ENCODE measurements around the gene CACNA1I. TPM values are rescaled to one million over a fixed set of nuclear protein-coding genes. Genes with fewer than 3 reads are reported as not detected.

Gene CACNA1I
- total RNA-seq, 1 experiment from 2014 or later: 0.15 TPM

DNA sequence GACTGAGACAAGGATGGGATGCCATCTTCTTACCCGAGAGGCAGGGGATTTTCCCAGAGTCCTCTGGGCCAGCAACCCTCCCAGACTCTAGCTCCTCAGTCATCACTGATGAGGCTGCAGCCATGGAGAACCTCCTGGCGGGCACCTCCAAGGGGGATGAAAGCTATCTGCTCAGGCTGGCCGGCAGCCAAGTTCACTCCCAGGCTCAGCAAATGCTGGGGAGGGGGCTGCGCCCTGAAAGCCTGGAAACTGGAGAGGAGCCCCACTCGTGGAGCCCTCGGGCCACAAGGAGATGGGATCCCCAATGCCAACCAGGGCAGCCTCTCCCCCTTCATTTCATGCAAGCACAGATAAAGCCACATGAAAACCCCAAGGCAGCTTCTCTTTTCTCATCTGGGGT is 75.0 kb downstream of the CACNA1I start (continued):
- no peak for TF ChIP-seq TCF7L2 (IDR thresholded peaks at IDR 0.05; ENCODE audit: borderline replicate concordance, extremely low read depth, insufficient read depth, insufficient read length)
- no peak for TF ChIP-seq ZNF274 (IDR thresholded peaks at IDR 0.05; ENCODE audit: low read depth, low read length)
- TF ChIP-seq EZH2phosphoT487 (IDR thresholded peaks at IDR 0.05; ENCODE audit: borderline replicate concordance): no peak
- TF ChIP-seq SRF (IDR thresholded peaks at IDR 0.05; ENCODE audit: low read depth): no peak

GRCh38 chr22:39646398-39647063 is 76.0 kb downstream of the CACNA1I start:
- H2AFZ ChIP-seq (ENCODE audit: low read depth, low read length, poor library complexity, severe bottlenecking): no peak overlapping the region
- ATAC-seq (no peak), DNase-seq (ENCODE audit: low read depth, low spot score) (no peak)
- ChIA-PET CTCF (no interaction called here), RAD21 (ENCODE audit: low non-redundant PET in 1 of 2, low total read pairs in 2 of 2, uncharacterized antibody in 2 of 2, unreplicated experiment in 2 of 2) (no interaction called here), POLR2A (no interaction called here)
- no peaks in the 10 kb centered on the region for H3K36me3 ChIP-seq (ENCODE audit: control insufficient read depth in 1 of 2, insufficient read depth in 2 of 2, low read length in 2 of 2)
- H4K20me1 ChIP-seq (ENCODE audit: insufficient read depth): no peaks in the 10 kb centered on the region
- H3K9me2 ChIP-seq (ENCODE audit: insufficient read depth): no peaks in the 10 kb centered on the region
- no peaks in the 10 kb centered on the region for H3K4me1 ChIP-seq (ENCODE audit: control insufficient read depth in 1 of 2, insufficient read depth in 2 of 2, low read length in 2 of 2)
- no peaks in the 10 kb centered on the region for H3K79me2 ChIP-seq (ENCODE audit: insufficient read depth, low read length)
- no peaks in the 10 kb centered on the region for H3K9me3 ChIP-seq (ENCODE audit: control insufficient read depth in 1 of 2, insufficient read depth in 1 of 2, low read depth in 1 of 2, low read length in 2 of 2)
- H3K9ac ChIP-seq (ENCODE audit: low read length): no peak overlapping the region
- BruUV-seq (replicated peaks): no TSS peak
- H3K27me3 ChIP-seq (ENCODE audit: insufficient read depth, low read length): no peaks in the 10 kb centered on the region
- intact Hi-C loops (cut with micrococcal nuclease): no loop called here
- H3K4me3 ChIP-seq (replicated peaks in 1 of 2; ENCODE audit: low read depth in 1 of 2, low read length in 2 of 2): no peak overlapping the region
- no peak overlapping the region for H3K4me2 ChIP-seq (ENCODE audit: low read length)
- no peak overlapping the region for H3K27ac ChIP-seq (ENCODE audit: low read depth, low read length)
- TF ChIP-seq RAD21 (IDR thresholded peaks at IDR 0.05; ENCODE audit: low read depth) (no peak), POLR2AphosphoS5 (IDR thresholded peaks at IDR 0.05; ENCODE audit: low read depth, low read length) (no peak), YY1 (IDR thresholded peaks at IDR 0.05; ENCODE audit: extremely low read depth, insufficient replicate concordance, low read depth, low read length) (no peak), POLR2A (IDR thresholded peaks at IDR 0.05; ENCODE audit: borderline replicate concordance, extremely low read depth, insufficient read depth, insufficient read length) (no peak), ZNF274 (IDR thresholded peaks at IDR 0.05; ENCODE audit: low read depth, low read length) (no peak), MAX (IDR thresholded peaks at IDR 0.05) (no peak), ZBTB33 (IDR thresholded peaks at IDR 0.05; ENCODE audit: extremely low read depth, insufficient replicate concordance, low read length) (no peak), SIN3A (IDR thresholded peaks at IDR 0.05; ENCODE audit: low read depth) (no peak), CEBPB (IDR thresholded peaks at IDR 0.05; ENCODE audit: low read depth) (no peak), TCF7L2 (IDR thresholded peaks at IDR 0.05; ENCODE audit: borderline replicate concordance, extremely low read depth, insufficient read depth, insufficient read length) (no peak), REST (IDR thresholded peaks at IDR 0.05; ENCODE audit: low read depth) (no peak), EZH2 (IDR thresholded peaks at IDR 0.05) (no peak), ELF1 (IDR thresholded peaks at IDR 0.05; ENCODE audit: borderline replicate concordance, low read depth) (no peak), EGR1 (IDR thresholded peaks at IDR 0.05; ENCODE audit: low read depth) (no peak), JUND (IDR thresholded peaks at IDR 0.05) (no peak)
- TF ChIP-seq, protein P1, sequence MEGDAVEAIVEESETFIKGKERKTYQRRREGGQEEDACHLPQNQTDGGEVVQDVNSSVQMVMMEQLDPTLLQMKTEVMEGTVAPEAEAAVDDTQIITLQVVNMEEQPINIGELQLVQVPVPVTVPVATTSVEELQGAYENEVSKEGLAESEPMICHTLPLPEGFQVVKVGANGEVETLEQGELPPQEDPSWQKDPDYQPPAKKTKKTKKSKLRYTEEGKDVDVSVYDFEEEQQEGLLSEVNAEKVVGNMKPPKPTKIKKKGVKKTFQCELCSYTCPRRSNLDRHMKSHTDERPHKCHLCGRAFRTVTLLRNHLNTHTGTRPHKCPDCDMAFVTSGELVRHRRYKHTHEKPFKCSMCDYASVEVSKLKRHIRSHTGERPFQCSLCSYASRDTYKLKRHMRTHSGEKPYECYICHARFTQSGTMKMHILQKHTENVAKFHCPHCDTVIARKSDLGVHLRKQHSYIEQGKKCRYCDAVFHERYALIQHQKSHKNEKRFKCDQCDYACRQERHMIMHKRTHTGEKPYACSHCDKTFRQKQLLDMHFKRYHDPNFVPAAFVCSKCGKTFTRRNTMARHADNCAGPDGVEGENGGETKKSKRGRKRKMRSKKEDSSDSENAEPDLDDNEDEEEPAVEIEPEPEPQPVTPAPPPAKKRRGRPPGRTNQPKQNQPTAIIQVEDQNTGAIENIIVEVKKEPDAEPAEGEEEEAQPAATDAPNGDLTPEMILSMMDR (IDR thresholded peaks at IDR 0.05 in 2 of 3, conservative IDR thresholded peaks at IDR 0.05 in 1 of 3; ENCODE audit: borderline replicate concordance in 1 of 3, insufficient read depth in 1 of 3, low read depth in 2 of 3, low read length in 2 of 3): no peak
